Glutamatergic neuron (in vitro differentiated cells): ENCODE data around the gene PHACTR3. TPM values are rescaled to one million over a fixed set of nuclear protein-coding genes. Genes with fewer than 3 reads are reported as not detected.

Experiments used
- DNase-seq: peaks from one replicate; pipeline ENCODE4 v3.0.0; 2022
- H3K27ac Mint-ChIP-seq: one replicate; pipeline ENCODE4 v1.8.0; 2020; ENCODE audit warnings: mild to moderate bottlenecking, mixed read lengths, inconsistent platforms; ENCODE audit not compliant: unreplicated experiment
- H3K27me3 Mint-ChIP-seq: one replicate; pipeline ENCODE4 v1.8.0; 2020; ENCODE audit warnings: mild to moderate bottlenecking, moderate library complexity, mixed read lengths, inconsistent platforms; ENCODE audit not compliant: unreplicated experiment
- H3K36me3 Mint-ChIP-seq: one replicate; pipeline ENCODE4 v1.8.0; 2020; ENCODE audit warnings: mild to moderate bottlenecking, mixed read lengths, inconsistent platforms; ENCODE audit not compliant: unreplicated experiment
- H3K4me1 Mint-ChIP-seq: one replicate; pipeline ENCODE4 v1.8.0; 2020; ENCODE audit warnings: mild to moderate bottlenecking, low read depth, mixed read lengths, inconsistent platforms; ENCODE audit not compliant: unreplicated experiment
- H3K4me3 Mint-ChIP-seq: one replicate; pipeline ENCODE4 v1.8.0; 2020; ENCODE audit warnings: mild to moderate bottlenecking, mixed read lengths, inconsistent platforms; ENCODE audit not compliant: unreplicated experiment
- H3K9me3 Mint-ChIP-seq: one replicate; pipeline ENCODE4 v1.8.0; 2020; ENCODE audit warnings: mild to moderate bottlenecking, moderate library complexity, mixed read lengths, inconsistent platforms; ENCODE audit not compliant: unreplicated experiment
- CTCF ChIP-seq: fragments of 200-600 bp; sonication (generic); IDR thresholded peaks from one replicate; pipeline ENCODE4 v1.5.0; 2021; ENCODE audit not compliant: partially characterized antibody, unreplicated experiment
- total RNA-seq: library from RNA; stranded (reverse); fragmentation: NEBNext Ultra II Directional; extraction: Animal tissue kit (Norgen Biotek cat#: 25700); gene quantifications from one replicate; pipeline ENCODE4 v1.2.1, GENCODE V29; 2021; ENCODE audit not compliant: unreplicated experiment

PHACTR3 gene
- total RNA-seq, 1 donor from 2014 or later, result 37.0 TPM

DNA sequence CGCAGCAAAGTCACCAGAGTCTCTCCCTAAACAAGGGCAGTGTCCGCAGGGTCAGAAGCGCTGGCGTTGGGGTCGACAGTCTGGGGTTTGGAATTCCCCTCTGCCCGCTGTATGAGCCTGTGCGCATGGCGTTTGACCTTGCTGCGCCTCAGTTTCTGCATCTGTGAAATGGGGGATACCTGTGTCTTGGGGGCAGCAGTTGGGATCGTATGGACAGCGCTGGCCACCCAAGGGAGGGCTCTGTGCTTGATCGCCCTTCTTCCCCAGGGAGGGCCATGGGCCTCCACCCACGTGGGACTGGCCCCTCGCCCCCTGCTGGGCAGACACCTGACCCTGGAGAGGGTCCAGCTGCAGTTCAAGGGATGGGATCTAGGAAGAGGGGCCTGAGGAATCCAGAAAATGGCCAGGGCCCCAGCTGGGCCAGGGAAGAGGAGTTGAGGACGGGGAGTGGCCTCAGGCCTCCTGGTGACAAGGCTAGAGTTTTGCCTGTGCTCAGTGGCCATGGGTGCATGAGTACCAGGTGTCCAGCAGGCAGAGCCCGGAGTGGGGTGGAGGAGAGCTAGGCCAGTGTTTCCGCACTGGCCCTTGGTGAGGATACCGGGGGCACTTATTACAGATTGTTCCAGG, 26.4 kb upstream of the PHACTR3 start:
- H3K27ac Mint-ChIP-seq, result no peak overlapping the region
- peaks cover 31% of the 10 kb centered on the region for H3K27me3 Mint-ChIP-seq

GRCh38 chr20:59578436-59579403, 25.6 kb upstream of the PHACTR3 start:
- H3K36me3 Mint-ChIP-seq, result no peaks in the 10 kb centered on the region
- no peak for TF ChIP-seq CTCF
- peaks cover 11% of the 10 kb centered on the region for H3K4me1 Mint-ChIP-seq
- no peak overlapping the region for H3K27ac Mint-ChIP-seq
- H3K9me3 Mint-ChIP-seq, result peaks cover 13% of the 10 kb centered on the region
- no peak for DNase-seq
- no peak overlapping the region for H3K4me3 Mint-ChIP-seq
- peaks cover 29% of the 10 kb centered on the region for H3K27me3 Mint-ChIP-seq

More for the DNA sequence above, 26.4 kb upstream of the PHACTR3 start:
- Mint-ChIP-seq H3K4me3 (no peak overlapping the region), H3K9me3 (peaks cover 13% of the 10 kb centered on the region), H3K4me1 (peaks cover 11% of the 10 kb centered on the region), H3K36me3 (no peaks in the 10 kb centered on the region)
- TF ChIP-seq CTCF, result no peak
- no peak for DNase-seq

DNA sequence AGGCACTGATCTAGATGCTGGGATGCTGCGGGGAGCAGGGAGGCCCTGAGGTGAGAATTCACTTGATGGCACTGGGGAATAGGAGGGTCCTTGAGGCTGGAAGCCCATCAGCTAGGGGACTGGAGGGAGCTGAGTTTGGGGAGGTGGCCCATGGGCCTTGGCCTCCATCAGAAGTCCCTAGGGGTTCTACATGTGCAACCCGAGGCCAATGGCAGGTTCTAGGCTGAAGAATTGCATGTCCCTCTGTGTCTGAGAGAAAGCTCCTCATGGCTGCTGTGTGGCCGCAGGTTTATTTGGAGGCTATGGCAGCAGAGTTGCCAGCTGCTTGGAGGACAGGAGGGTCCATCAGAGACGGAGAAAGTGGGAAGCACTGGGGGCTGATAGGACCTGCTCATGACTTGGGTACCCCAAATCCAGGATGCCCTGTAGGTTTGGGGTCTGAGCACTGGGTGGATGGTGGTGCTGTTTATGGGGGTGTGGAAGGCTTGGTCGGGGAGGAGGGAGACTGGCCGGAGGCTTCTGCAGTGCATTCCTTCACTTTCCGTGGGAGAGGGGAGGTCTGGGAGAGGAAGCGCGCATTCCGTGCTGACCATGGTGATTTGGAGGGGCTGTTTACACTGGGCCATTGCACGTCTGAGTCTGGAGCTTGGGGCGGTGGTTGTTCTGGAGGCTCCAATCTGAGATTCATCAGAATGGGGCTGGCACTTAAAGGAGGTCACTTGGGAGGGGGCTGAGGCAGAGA, 24.8 kb upstream of the PHACTR3 start:
- peaks cover 11% of the 10 kb centered on the region for H3K4me1 Mint-ChIP-seq
- no peak overlapping the region for H3K4me3 Mint-ChIP-seq
- H3K27ac Mint-ChIP-seq, result no peak overlapping the region
- TF ChIP-seq CTCF, result no peak
- peaks cover 29% of the 10 kb centered on the region for H3K27me3 Mint-ChIP-seq
- peaks cover 13% of the 10 kb centered on the region for H3K9me3 Mint-ChIP-seq
- peak; percentile 1 for DNase-seq
- H3K36me3 Mint-ChIP-seq, result no peaks in the 10 kb centered on the region

GRCh38 chr20:59580146-59580946, 24.0 kb upstream of the PHACTR3 start:
- Mint-ChIP-seq H3K27ac (no peak overlapping the region), H3K9me3 (peaks cover 13% of the 10 kb centered on the region), H3K36me3 (no peaks in the 10 kb centered on the region), H3K4me3 (no peak overlapping the region), H3K4me1 (peaks cover 11% of the 10 kb centered on the region), H3K27me3 (peaks cover 28% of the 10 kb centered on the region)
- DNase-seq, result no peak
- no peak for TF ChIP-seq CTCF
